Gastrocnemius medialis (tissue), 4 donors: ENCODE measurements around the gene NEDD4L. TPM values are rescaled to one million over a fixed set of nuclear protein-coding genes. Genes with fewer than 3 reads are reported as not detected.
A peak's percentile ranks its signal among the peaks of the same experiment; 100 is the strongest.

Source experiments
- ATAC-seq, 2 donors: fragments of 150-250 bp; one replicate each; pipeline ENCODE4 v1.9.1; 2016
- DNase-seq, 2 donors: peaks; one replicate each; pipeline ENCODE4 v3.0.0-alpha.2; 2019
- H3K27ac ChIP-seq, 4 donors: fragments of 200-600 bp; sonication (generic); 1 replicate in 1 of 4; 2 replicates in 3 of 4; pipeline ENCODE4 v1.5.1; 2016 to 2018; ENCODE audit warnings: mild to moderate bottlenecking in 2 of 4, moderate library complexity in 1 of 4
- H3K27me3 ChIP-seq, 3 donors: fragments of 200-600 bp; sonication (generic) in 2 of 3; 1 replicate in 1 of 3; 2 replicates in 2 of 3; pipeline versions ENCODE4 v1.5.1 to v1.6.0; 2016 to 2019; ENCODE audit warnings: mild to moderate bottlenecking in 1 of 3, moderate library complexity in 1 of 3
- H3K36me3 ChIP-seq, 2 donors: fragments of 200-600 bp; sonication (generic) in 1 of 2; one replicate each; pipeline ENCODE4 v1.5.1; 2017 to 2018
- H3K4me1 ChIP-seq, 2 donors: fragments of 200-600 bp; sonication (generic) in 1 of 2; one replicate each; pipeline ENCODE4 v1.5.1; 2016 to 2017; ENCODE audit warnings: mild to moderate bottlenecking in 2 of 2
- H3K4me3 ChIP-seq, 4 donors: fragments of 200-600 bp; sonication (generic) in 3 of 4; 1 replicate in 1 of 4; 2 replicates in 3 of 4; pipeline ENCODE4 v1.5.1; 2016 to 2019; ENCODE audit warnings: mild to moderate bottlenecking in 2 of 4
- H3K9me3 ChIP-seq, 3 donors: fragments of 200-600 bp; sonication (generic) in 2 of 3; 1 replicate in 1 of 3; 2 replicates in 2 of 3; pipeline ENCODE4 v1.5.1; 2016 to 2019
- CTCF ChIP-seq, 5 experiments: fragments of 450-650 bp in 3 of 5; fragments of 200-600 bp in 2 of 5; sonication (generic) in 2 of 5; IDR thresholded peaks in 4 of 5; conservative IDR thresholded peaks in 1 of 5; 1 replicate in 4 of 5; 2 replicates in 1 of 5; pipeline ENCODE4 v1.5.1; 2016 to 2019; ENCODE audit warnings: antibody characterized with exemption in 5 of 5, mild to moderate bottlenecking in 3 of 5, moderate library complexity in 3 of 5
- POLR2A ChIP-seq, 2 donors: fragments of 450-650 bp; IDR thresholded peaks; one replicate each; pipeline ENCODE4 v1.6.1; 2017; ENCODE audit warnings: antibody characterized with exemption in 2 of 2, mild to moderate bottlenecking in 2 of 2, moderate library complexity in 2 of 2
- in situ Hi-C, 4 donors: fragments of 200-750 bp; cut with MboI; loops; one replicate each; pipeline versions ENCODE4 v1.15.0 to v1.8.0; 2017; ENCODE audit warnings: low sequenced_read_pairs in 4 of 4
- intact Hi-C: fragments of 100-400 bp; cut with DNase I; formaldehyde crosslinking; loops from one replicate; pipeline ENCODE4 v1.15.1; 2023; ENCODE audit warnings: low total_unique reads
- total RNA-seq, 4 donors: library from RNA; depleted of rRNA; stranded (reverse); fragments of >200 nt; gene quantifications; one replicate each; pipeline versions ENCODE4 v1.1.0 to v1.2.3, GENCODE V29; 2016

NEDD4L gene
- total RNA-seq, 4 donors from 2014 or later, result 27.4 to 81.5 (median 51.5) TPM

- DNase-seq, result no peak
- Histone ChIP-seq H3K36me3 (no peaks in the 10 kb centered on the region), H3K27ac (no peak overlapping the region), H3K9me3 (no peaks in the 10 kb centered on the region), H3K4me3 (no peak overlapping the region), H3K4me1 (no peaks in the 10 kb centered on the region), H3K27me3 (no peaks in the 10 kb centered on the region)
- in situ Hi-C loops (loop anchor here in 1 of 4 donors (25.0 kb wide), 1 partner anchor 160 kb away; no protein-coding TSS in a partner anchor), intact Hi-C loops (no loop called here)
- TF ChIP-seq CTCF (IDR thresholded peaks at IDR 0.05 in 4 of 5, conservative IDR thresholded peaks at IDR 0.05 in 1 of 5) (no peak), POLR2A (IDR thresholded peaks at IDR 0.05) (no peak)
- no peak for ATAC-seq
These were observed 133.1 kb downstream of the NEDD4L start for GRCh38 chr18:58177004-58177717.

GRCh38 chr18:58177896-58178470 lies 134.0 kb downstream of the NEDD4L start:
- DNase-seq (no peak), ATAC-seq (no peak)
- in situ Hi-C loops, result loop anchor here in 1 of 4 donors (25.0 kb wide), 1 partner anchor 159 kb away; no protein-coding TSS in a partner anchor
- no peak overlapping the region for H3K27ac ChIP-seq
- H3K9me3 ChIP-seq, result no peaks in the 10 kb centered on the region
- H3K36me3 ChIP-seq, result no peaks in the 10 kb centered on the region
- no peak for TF ChIP-seq POLR2A (IDR thresholded peaks at IDR 0.05)
- H3K4me1 ChIP-seq, result peaks cover 4 to 5% of the 10 kb centered on the region in 2 donors
- H3K27me3 ChIP-seq, result no peaks in the 10 kb centered on the region
- intact Hi-C loops, result no loop called here
- no peak overlapping the region for H3K4me3 ChIP-seq

GRCh38 chr18:58178511-58178910 lies 134.5 kb downstream of the NEDD4L start:
- in situ Hi-C loops, result loop anchor here in 1 of 4 donors (25.0 kb wide), 1 partner anchor 159 kb away; no protein-coding TSS in a partner anchor
- Histone ChIP-seq H3K4me1 (peaks cover 9 to 10% of the 10 kb centered on the region in 2 donors), H3K4me3 (no peak overlapping the region), H3K9me3 (no peaks in the 10 kb centered on the region), H3K36me3 (no peaks in the 10 kb centered on the region), H3K27me3 (no peaks in the 10 kb centered on the region), H3K27ac (no peak overlapping the region)
- intact Hi-C loops, result no loop called here
- ATAC-seq (no peak), DNase-seq (no peak)
- TF ChIP-seq POLR2A (IDR thresholded peaks at IDR 0.05) (no peak), CTCF (IDR thresholded peaks at IDR 0.05 in 4 of 5, conservative IDR thresholded peaks at IDR 0.05 in 1 of 5) (no peak)

- ATAC-seq (no peak), DNase-seq (no peak)
- no peaks in the 10 kb centered on the region for H3K36me3 ChIP-seq
- in situ Hi-C loops, result loop anchor here in 2 of 4 donors (10.0 to 25.0 kb wide), 2 partner anchors 145 to 157 kb away; no protein-coding TSS in a partner anchor
- H3K9me3 ChIP-seq, result no peaks in the 10 kb centered on the region
- peaks cover 9 to 12% of the 10 kb centered on the region in 2 donors for H3K4me1 ChIP-seq
- H3K4me3 ChIP-seq, result no peak overlapping the region
- H3K27ac ChIP-seq, result no peak overlapping the region
- no peaks in the 10 kb centered on the region for H3K27me3 ChIP-seq
- TF ChIP-seq CTCF (IDR thresholded peaks at IDR 0.05 in 4 of 5, conservative IDR thresholded peaks at IDR 0.05 in 1 of 5) (no peak), POLR2A (IDR thresholded peaks at IDR 0.05) (no peak)
- intact Hi-C loops, result loop anchor here (5.0 kb wide), 1 partner anchor 43 kb away; no protein-coding TSS in a partner anchor
These were observed 136.1 kb downstream of the NEDD4L start for GRCh38 chr18:58180172-58180571.

- H3K27ac ChIP-seq, result no peak overlapping the region
- TF ChIP-seq POLR2A (IDR thresholded peaks at IDR 0.05) (no peak), CTCF (IDR thresholded peaks at IDR 0.05 in 4 of 5, conservative IDR thresholded peaks at IDR 0.05 in 1 of 5) (peak; percentile 62 to 89 (median 75))
- DNase-seq, result peak in 1 of 2 donors; percentile 27
- no peaks in the 10 kb centered on the region for H3K27me3 ChIP-seq
- no peaks in the 10 kb centered on the region for H3K9me3 ChIP-seq
- peak; percentile 48 to 52 for ATAC-seq
- peaks cover 9 to 12% of the 10 kb centered on the region in 2 donors for H3K4me1 ChIP-seq
- in situ Hi-C loops, result loop anchor here in 2 of 4 donors (10.0 to 25.0 kb wide), 2 partner anchors 144 to 156 kb away; no protein-coding TSS in a partner anchor
- intact Hi-C loops, result loop anchor here (5.0 kb wide), 1 partner anchor 44 kb away; no protein-coding TSS in a partner anchor
- H3K36me3 ChIP-seq, result no peaks in the 10 kb centered on the region
- H3K4me3 ChIP-seq, result no peak overlapping the region
These were observed 136.8 kb downstream of the NEDD4L start for GRCh38 chr18:58180738-58181353.
